DOHH2 (cell line): Measurements from ENCODE around the gene HEG1.

Experiments
- H3F3A ChIP-seq: fragments of 200-600 bp; sonication (generic), shearing (Covaris generic); 2 replicates; pipeline ENCODE4 v1.6.0; 2016; ENCODE audit warnings: antibody characterized with exemption, mild to moderate bottlenecking; ENCODE audit not compliant: control insufficient read depth, insufficient read depth
- H3K27ac ChIP-seq: fragments of 200-600 bp; sonication (generic); 2 replicates; pipeline ENCODE4 v1.5.1; 2014; ENCODE audit warnings: low read depth, mild to moderate bottlenecking, low read length, moderate library complexity
- H3K27me3 ChIP-seq: fragments of 200-600 bp; sonication (generic); 2 replicates; pipeline ENCODE4 v1.6.1; 2014; ENCODE audit warnings: mild to moderate bottlenecking, low read length, mixed read lengths; ENCODE audit not compliant: control insufficient read depth
- H3K36me3 ChIP-seq: fragments of 200-600 bp; sonication (generic); 2 replicates; pipeline ENCODE4 v1.6.1; 2014; ENCODE audit warnings: mild to moderate bottlenecking, low read length, moderate library complexity, mixed read lengths; ENCODE audit not compliant: control insufficient read depth
- H3K4me1 ChIP-seq: fragments of 200-600 bp; sonication (generic); 2 replicates; pipeline ENCODE4 v1.6.1; 2014; ENCODE audit warnings: mild to moderate bottlenecking, low read length, mixed read lengths; ENCODE audit not compliant: control insufficient read depth
- H3K4me2 ChIP-seq: fragments of 200-600 bp; sonication (generic); 2 replicates; pipeline ENCODE4 v1.6.0; 2014; ENCODE audit warnings: mild to moderate bottlenecking, low read length, moderate library complexity
- H3K4me3 ChIP-seq: fragments of 200-600 bp; sonication (generic); 2 replicates; pipeline ENCODE4 v1.5.1; 2014; ENCODE audit warnings: mild to moderate bottlenecking, low read length, mixed read lengths
- H3K79me2 ChIP-seq: fragments of 200-600 bp; sonication (generic); 2 replicates; pipeline ENCODE4 v1.6.1; 2014; ENCODE audit warnings: mild to moderate bottlenecking, low read length, mixed read lengths; ENCODE audit not compliant: control insufficient read depth
- H3K9me2 ChIP-seq: fragments of 200-600 bp; sonication (generic); replicated peaks from 2 replicates; pipeline ENCODE4 v1.6.1; 2014; ENCODE audit warnings: mild to moderate bottlenecking, low read length, mixed read lengths; ENCODE audit not compliant: control insufficient read depth
- H3K9me3 ChIP-seq: fragments of 200-600 bp; sonication (generic); 2 replicates; pipeline ENCODE4 v1.6.1; 2014; ENCODE audit warnings: antibody characterized with exemption, low read length, mixed read lengths; ENCODE audit not compliant: control insufficient read depth, insufficient read depth
- H4K20me1 ChIP-seq: fragments of 200-600 bp; sonication (generic); 2 replicates; pipeline ENCODE4 v1.6.0; 2014; ENCODE audit warnings: low read depth, mild to moderate bottlenecking, antibody characterized with exemption, low read length, moderate library complexity; ENCODE audit not compliant: control insufficient read depth, insufficient read depth
- EZH2phosphoT487 ChIP-seq: fragments of 200-600 bp; sonication (generic); IDR thresholded peaks from 2 replicates; pipeline ENCODE4 v1.6.1; 2017; ENCODE audit warnings: borderline replicate concordance, mild to moderate bottlenecking, antibody characterized with exemption, low read length, moderate library complexity, mixed read lengths
- TF ChIP-seq, protein P1 (sequence below): fragments of 200-600 bp; sonication (generic); IDR thresholded peaks from one replicate; pipeline ENCODE4 v1.5.1; 2014; ENCODE audit warnings: antibody characterized with exemption, mild to moderate bottlenecking, low read depth, low read length; ENCODE audit not compliant: poor library complexity, severe bottlenecking

The HEG1 gene

DNA sequence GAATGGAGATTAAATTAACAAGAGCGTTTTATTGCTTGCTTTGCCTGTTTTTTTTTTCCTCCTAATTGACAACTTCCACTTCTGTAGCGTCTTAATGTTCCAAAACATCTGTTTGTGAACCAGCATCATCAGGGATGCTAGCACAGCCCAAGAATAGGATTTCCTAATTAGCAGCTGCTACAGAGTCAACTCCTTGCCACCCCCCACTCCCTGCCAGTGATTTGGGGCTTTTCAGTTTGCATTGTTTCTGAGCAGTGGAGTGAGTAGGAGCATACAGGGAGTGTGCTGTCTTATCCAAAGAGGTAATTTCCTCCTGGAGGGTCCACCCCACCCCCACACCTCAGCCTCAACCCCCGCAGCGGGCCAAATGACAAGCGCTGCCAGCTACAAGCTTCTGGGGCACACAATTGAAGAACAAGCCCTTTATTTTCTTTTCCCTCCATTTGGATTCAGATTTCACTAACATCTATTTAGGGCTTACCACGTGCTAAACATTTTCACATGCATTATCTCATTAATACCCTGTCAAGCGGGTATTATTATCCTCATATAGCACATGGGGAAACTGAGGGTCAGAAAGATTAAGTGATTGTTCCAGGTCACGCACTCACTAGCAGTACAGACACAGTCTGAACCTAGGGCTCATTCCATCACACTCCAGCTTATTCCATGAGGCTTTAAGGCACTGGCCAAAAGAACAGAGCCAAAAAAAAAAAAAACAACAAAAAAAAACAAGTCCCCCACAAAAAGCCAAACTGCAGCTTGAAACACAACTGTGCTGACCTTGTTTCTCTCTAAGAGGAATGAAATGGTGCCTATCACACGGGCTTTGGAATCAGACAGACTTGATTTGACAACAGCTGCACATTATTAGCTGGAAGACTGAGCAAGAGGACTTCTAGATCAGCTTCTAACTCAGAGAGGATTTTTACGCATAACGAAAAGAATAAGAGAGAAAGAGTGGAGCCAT is 16.4 kb downstream of the HEG1 start:
- Histone ChIP-seq H3K4me2 (no peak overlapping the region), H3K9me2 (no peaks in the 10 kb centered on the region), H4K20me1 (no peaks in the 10 kb centered on the region), H3K27ac (no peak overlapping the region), H3K4me3 (no peak overlapping the region), H3K9me3 (no peaks in the 10 kb centered on the region), H3K79me2 (no peaks in the 10 kb centered on the region), H3F3A (no peaks in the 10 kb centered on the region), H3K27me3 (peaks cover 5% of the 10 kb centered on the region; the same call in 1 of the 2 replicates), H3K4me1 (no peaks in the 10 kb centered on the region), H3K36me3 (no peaks in the 10 kb centered on the region)
- TF ChIP-seq, protein P1, sequence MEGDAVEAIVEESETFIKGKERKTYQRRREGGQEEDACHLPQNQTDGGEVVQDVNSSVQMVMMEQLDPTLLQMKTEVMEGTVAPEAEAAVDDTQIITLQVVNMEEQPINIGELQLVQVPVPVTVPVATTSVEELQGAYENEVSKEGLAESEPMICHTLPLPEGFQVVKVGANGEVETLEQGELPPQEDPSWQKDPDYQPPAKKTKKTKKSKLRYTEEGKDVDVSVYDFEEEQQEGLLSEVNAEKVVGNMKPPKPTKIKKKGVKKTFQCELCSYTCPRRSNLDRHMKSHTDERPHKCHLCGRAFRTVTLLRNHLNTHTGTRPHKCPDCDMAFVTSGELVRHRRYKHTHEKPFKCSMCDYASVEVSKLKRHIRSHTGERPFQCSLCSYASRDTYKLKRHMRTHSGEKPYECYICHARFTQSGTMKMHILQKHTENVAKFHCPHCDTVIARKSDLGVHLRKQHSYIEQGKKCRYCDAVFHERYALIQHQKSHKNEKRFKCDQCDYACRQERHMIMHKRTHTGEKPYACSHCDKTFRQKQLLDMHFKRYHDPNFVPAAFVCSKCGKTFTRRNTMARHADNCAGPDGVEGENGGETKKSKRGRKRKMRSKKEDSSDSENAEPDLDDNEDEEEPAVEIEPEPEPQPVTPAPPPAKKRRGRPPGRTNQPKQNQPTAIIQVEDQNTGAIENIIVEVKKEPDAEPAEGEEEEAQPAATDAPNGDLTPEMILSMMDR = no peak
- TF ChIP-seq EZH2phosphoT487 = no peak

DNA sequence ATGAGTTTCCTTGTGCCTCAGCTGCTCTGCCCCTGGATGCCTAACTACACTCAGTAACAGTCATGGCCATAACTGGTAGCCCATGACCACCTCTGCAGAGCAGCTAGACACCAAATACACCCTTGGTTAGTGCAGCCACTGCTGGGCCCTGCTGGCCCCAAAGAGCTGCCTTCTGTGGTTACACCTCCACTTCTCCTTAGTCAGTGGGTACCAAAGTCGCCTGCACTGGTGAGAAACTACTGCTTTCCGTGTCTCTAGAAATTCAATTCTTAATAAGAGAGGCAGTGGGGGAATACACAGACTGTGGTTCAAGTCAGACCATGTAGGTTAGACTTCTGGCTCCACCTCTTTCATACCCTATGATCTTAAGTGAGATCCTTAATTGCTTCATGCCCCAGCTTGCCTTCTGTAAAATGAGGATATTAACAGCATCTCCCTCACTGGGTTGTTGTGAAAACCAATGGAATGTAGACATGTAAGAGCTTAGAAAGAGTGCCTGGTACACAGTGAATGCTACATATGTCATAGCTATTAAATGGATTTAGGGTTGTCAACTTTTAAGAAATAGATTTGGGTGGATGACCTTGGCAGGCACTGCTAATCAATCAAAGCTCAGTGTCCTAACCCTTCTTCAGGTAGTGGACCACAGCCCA is 18.2 kb downstream of the HEG1 start:
- Histone ChIP-seq H3K27ac (no peak overlapping the region), H3K36me3 (no peaks in the 10 kb centered on the region), H3K9me2 (no peaks in the 10 kb centered on the region), H3K9me3 (no peaks in the 10 kb centered on the region), H3K27me3 (peaks cover 5% of the 10 kb centered on the region; the same call in 1 of the 2 replicates), H3F3A (no peaks in the 10 kb centered on the region), H3K4me2 (no peak overlapping the region), H3K79me2 (no peaks in the 10 kb centered on the region), H3K4me1 (no peaks in the 10 kb centered on the region), H4K20me1 (no peaks in the 10 kb centered on the region), H3K4me3 (no peak overlapping the region)
- no peak for TF ChIP-seq EZH2phosphoT487
- TF ChIP-seq, protein P1 = no peak

DNA sequence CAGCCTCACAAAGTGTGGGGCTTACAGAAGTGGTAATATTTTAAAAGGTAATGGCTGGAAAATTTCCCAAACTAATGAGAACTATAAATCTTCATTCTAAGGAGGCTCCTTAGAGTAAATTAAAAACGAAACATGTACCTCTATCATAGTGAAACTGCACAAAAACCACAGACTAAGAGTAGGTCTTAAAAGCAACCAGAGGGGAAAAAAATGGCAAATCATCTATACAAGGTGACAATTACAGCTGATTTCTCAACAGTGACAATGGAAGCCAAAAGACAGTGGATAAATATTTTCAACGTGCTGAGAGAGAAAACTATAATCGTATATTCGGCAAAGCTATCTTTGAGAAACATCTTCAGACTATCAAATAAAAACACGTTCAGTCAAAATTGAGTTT is 20.6 kb downstream of the HEG1 start:
- Histone ChIP-seq H4K20me1 (no peaks in the 10 kb centered on the region), H3K4me1 (no peaks in the 10 kb centered on the region), H3K27me3 (peaks cover 5% of the 10 kb centered on the region; the same call in 1 of the 2 replicates), H3K36me3 (no peaks in the 10 kb centered on the region), H3K79me2 (no peaks in the 10 kb centered on the region), H3K4me2 (no peak overlapping the region), H3K9me2 (no peaks in the 10 kb centered on the region), H3K4me3 (no peak overlapping the region), H3F3A (no peaks in the 10 kb centered on the region), H3K9me3 (no peaks in the 10 kb centered on the region), H3K27ac (no peak overlapping the region)
- TF ChIP-seq, protein P1 = no peak
- no peak for TF ChIP-seq EZH2phosphoT487
